Fibroblast of gingiva (primary cell): ENCODE measurements around the gene COBLL1.
A peak's percentile ranks its signal among the peaks of the same experiment; 100 is the strongest.

Experiments used
- DNase-seq: peaks from one replicate; pipeline ENCODE4 v3.0.0-alpha.2; 2011; ENCODE audit warnings: low read depth

COBLL1 gene

DNA sequence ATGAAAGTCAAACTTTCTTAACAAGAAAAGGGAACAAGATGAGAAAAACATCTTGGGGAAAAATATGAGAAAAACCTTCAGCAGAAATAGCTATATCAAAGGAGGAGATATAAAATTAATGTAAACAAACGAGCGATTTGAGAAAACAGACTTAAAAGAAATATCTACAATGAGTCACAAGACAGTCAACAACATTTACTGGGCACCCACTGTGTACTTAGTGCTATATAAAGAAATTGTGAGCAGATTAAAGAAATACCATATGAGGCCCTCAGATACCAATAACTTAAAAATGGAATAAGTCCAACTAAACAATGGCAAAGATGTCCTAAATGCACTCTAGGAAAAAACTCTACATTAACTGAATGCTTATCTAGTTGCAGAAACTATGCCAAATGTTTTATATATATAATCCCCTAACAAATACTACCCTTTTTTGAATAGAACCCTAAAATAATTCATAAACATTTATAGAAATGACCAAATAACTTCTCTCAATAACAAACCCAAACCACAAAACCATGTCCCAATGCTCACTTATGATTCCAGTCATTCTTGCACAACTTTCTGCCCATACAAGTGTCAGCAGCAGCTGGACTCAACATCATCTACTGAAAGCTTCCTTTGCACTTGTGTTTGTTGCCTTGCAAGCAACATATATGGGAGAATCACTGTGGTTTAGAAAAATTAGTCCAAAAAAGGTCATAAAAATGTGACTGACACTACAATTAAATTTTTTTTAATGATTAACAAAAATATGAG lies 83.5 kb downstream of the COBLL1 start:
- DNase-seq: peak; percentile 83

DNA sequence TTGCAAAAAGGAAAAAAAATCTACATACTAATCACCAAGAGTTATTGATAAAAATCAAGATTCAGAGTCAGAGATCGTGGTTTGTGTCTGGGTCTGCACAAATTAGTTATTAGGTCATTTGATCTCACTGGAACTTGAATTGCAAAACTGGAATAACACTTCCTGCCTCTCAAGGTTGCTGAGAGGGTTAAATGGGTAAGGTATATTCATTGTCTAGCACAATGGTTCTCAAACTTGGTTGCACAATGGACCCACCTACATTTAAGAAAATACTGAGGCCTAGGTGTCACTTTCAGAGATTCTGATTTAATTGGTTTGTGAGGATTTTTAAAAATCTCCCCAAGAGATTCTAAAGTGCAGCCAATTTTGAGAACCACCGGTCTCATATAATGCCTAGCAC lies 84.8 kb downstream of the COBLL1 start:
- DNase-seq: no peak

DNA sequence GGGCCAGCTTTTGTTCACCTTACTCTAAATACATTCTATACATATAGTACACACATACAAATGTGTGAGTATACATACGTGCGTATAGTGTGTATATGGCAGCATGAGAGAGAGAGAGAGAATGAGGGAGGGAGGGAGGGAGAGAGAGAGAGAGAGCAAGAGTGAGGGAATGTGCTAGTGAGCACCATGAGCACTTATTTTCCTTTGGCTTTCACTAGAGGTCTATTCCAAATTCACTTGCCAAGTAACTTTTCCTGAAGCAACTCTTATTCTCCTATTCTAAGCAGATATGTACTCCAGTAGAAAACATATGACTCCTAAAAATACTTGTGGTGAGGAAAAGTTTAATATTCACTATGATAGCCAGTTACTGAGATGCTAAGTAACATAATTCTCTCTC lies 85.7 kb downstream of the COBLL1 start:
- no peak for DNase-seq

DNA sequence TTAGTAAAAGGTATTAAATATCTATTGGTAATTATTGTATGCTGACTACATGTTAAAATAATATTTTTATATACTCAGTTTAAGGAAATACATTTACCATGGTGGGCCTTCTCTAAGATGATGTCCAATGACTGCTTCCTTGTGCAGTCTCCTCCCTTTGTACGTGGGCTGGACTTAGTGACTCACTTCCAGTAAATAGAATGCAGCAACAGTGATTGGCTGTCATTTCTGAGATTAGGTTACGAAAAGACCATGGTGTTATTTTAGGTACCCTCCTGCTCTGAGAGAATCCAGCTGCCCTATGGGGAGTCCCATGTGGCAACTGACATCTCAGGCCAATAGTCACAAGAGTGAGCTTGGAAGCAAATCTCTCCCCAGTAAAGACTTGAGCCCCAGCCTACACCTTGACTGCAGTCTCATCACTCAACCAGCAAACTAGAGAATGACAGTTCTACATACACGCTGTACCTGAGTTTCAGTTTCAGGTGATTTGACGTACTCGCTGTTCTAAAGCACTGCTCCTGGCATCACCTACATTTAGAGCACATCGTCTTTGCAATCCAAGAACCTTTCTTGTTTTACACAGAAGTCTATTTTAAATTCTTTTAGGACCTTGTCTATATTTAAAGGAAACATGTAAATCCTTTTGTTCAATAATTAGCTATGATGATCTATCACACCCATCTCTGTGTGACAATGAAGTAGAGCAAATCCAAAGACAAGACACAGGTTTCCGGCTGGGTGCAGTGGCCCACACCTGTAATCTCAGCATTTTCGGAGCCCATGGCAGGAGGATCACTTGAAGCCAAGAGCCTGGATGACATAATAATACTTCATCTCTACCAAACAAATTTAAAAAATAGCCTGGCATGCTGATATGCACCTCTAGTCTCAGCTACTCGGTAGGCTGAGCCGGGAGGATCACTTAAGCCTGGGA lies 87.2 kb downstream of the COBLL1 start:
- no peak for DNase-seq

DNA sequence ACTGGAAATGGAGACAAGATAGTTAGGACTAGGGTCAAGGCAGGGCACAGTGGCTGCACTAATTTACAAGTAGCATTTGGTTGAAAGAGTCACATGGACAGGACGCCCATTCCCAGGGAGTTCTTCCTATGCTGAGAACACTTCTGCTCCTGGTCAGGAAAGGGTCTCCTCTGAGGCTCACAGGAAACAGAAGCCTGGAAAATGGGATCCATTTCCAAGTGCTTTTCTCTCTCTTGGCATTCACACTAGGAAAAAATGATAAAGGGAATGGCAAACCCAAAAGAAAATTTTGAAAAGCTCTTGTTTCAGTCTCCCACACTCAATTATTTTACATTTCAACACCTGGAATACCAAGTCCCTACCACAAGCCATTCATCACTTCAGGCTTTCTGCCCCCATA lies 88.7 kb downstream of the COBLL1 start:
- no peak for DNase-seq

DNA sequence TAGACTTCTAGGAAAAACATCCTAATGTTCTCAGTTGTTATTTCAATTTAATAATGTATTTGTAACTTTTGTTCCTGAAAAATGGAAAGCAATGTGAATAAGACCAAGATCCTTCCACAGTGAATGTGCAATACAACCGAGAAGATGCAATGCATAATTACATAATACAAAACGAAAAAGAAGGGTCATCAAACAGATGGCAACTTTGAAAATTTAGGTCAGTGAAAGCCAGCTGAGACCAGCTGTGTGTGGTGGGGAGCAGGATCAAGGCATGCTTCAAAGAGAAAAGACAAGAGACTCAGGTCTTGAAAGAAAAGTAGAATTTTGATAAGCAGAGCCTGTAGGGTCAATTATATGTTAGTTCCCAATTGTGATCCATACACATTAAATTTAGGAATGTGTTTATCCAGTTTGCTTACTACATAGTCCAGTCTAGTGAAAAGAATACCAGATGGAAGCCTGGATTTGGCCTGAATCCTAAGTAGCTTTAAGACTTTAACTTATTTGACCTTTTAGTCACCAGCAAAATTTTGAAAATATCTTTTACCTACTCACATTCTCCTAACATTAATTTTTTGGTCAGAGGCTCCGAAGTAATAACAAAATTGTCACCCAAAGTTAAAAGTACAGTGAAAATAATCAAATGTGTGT lies 93.7 kb downstream of the COBLL1 start:
- DNase-seq: no peak

DNA sequence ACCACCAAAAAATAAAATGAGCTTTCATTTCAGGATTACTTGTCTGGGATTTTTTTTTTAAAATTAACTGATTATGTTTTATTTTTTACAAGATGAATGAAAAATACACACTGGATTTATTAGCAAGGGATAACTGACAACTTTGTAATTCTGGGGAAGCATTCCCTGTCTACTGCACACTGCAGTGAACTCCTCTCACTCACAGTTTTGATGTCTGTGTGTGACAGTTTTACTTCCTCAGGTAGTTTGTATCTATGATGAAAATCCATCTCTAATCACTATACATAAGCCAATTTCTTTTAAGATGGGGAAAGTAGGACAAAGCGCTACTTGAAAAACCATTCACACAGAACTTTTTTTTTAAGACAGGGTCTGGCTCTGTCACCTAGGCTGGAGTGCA lies 94.5 kb downstream of the COBLL1 start:
- DNase-seq: no peak

DNA sequence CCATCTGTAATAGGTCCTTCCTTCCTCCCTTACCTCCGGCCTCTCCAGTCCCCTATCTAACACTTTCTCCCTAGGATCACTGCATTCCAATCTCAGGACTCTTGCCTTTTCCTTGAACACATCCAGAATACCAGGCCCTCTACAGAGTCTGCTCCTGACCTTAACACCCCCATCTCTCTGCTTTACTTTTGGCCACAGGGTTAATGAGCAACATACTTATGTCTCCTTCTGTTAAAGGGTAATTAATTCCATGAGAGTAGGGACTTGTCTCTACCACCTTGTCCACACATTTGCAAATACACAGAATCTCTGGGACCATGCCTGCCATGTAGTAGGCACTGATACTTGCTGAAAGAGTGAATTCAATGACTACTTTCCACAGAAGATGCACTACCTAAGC lies 94.9 kb downstream of the COBLL1 start:
- DNase-seq: no peak

DNA sequence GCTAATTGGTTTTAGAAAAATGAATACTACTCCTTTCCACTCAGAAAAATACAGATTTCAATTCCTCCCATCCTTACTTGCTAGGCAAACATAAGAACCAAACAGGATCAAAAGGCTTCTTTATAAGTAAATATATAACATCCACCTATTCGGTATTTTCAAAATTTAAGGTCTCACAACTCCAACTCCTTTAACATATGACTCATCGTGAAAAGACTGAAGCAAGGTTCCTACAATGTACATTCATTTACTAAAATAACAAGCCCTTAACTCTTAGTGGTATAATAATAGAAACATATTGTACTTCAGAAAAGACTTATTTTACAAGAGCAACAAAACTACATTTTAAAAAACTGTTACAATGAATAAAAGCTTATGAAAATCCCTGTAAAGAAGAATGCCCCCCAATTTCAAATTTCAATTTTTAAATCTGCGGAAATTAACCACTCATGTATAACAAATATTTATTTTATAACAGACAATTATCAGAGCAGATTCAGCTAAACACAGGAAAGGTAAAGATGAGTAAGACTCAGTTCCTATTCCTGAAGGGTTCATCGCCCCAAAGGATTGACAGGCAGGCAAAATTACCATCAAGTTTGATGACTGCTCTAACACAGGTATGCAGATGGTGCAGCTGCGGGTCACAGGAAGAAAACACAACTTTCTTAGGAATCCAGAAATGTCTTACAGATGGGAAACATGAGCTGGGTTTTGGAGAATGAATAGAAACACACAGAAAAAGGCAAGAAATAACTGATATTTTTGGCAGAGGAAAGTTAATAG lies 96.4 kb downstream of the COBLL1 start:
- DNase-seq: no peak

DNA sequence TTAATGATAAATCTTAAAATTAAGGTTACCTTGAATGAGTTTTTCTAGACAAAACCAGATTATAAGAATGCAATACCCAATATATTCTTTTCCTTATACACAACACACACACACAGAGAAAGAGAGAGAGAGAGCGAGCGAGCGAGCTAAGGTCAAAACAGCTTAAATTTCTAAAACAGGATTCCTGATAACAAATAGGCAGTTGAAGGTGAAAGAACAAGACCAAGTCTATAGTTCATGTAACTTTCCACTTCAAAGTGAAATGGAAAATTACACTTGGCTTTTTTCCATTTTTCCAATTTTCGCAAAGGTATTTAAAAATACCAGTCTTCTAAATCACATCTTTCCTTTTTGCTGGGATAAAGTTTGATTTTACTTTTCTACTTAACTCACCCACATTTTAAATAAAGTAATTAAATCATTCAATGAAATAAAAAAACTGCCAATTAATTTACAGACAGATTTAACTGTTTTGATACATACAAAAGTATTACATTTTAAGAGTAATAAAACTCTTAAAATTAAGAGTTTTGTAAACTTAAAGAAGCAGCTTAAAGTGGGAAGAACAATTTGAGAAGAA lies 98.8 kb downstream of the COBLL1 start:
- no peak for DNase-seq

DNA sequence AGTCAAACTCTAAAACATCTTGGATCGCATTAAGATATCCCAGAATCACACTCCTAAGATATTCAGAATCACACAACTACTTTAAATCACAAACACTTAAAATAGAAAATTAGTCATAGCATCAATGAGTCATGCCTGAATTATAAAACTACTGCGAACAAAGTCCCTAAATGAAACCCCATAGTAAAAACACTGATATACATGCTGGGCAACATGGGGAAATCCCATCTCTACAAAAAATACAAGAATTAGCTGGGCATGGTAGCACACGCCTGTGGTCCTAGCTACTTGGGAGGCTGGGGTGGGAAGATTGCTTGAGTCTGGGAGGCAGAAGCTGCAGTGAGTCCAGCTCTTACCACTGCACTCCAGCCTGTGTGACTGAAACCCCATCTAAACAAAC lies 101.7 kb downstream of the COBLL1 start:
- DNase-seq: peak; percentile 29

DNA sequence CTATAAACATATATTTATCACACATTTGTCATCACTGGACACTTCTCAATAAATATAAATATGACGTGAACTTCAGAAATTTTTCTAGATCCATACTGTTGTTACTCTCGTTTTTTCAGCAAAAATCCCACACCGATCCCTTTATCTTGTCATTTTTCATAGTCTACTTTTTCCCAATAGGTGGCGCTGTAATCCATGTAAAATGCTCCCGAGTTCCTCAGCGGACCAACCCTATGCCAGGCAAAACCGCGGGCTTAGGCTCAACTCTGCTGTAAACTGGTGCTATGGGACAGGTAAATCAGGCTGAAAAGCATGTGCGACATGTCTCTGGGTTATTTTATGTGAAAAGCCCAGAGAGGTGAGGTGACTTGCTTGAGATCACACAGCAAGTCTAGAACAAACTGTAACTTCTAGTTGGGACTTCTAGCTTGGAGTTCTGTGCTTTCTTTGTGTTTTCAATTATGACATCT lies 104.0 kb downstream of the COBLL1 start:
- peak; percentile 50 for DNase-seq

DNA sequence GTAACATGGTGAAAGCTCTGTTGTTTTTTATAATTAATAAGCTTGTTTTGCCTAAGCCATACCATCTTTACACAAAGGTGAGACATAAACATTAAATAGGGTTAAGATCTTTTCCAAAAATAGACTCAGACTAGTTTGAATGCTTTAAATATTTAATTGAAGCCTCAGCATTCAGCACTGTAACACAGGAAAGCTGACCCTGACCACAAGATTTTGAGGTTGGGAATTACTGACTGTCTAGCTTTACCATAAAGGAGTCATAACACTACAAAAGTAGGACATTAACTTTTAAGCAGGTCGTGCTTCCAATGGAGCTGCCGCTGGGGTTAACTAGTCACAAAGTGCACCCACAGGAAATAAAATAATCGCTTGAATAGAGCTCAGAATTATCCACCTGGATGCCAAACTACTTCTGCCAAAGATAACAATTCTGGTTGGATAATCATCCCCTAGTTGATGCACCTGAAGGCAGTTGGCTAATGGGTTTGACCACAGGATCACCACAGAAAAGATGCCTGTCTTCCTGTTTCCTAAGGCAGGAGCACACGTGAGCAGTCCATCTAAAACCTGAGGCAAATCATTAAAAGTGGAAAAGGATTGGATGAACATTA lies 106.2 kb downstream of the COBLL1 start:
- no peak for DNase-seq

DNA sequence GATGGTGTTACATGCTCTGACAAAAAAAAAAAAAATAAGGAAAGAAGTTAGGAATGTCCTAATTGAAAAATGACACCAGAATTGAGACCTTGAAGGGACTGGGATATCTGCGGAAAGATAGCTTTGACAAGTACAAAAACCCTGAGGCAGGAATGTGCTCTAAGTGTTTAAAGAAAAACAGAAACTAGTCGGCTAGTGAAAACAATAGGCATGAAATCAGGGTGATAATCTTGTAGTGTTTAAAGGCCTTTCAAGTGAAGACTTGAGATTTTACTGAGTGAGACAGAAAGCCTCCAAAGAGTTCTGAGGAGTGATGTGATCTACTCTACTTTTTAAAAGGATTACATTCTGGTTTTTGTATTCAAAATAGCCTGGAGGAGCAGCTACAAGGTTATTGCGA lies 107.4 kb downstream of the COBLL1 start:
- DNase-seq: no peak

DNA sequence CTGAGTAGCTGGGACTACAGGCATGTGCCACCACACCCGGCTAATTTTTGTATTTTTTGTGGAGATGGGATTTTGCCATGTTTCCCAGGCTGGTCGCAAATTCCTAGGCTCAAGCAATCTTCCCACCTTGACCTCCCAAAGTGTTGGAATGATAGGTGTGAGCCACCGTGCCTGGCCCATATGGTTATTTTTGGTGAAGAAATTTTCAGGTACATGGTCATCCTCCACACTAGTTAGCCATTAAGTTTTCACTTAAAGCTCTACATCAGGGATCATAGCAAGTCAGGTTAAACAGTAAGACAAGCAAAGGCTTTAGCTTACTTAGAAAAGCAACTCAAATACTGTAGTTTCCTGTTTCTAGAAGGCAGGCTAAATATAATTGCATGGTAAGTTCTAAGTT lies 116.1 kb downstream of the COBLL1 start:
- DNase-seq: no peak

DNA sequence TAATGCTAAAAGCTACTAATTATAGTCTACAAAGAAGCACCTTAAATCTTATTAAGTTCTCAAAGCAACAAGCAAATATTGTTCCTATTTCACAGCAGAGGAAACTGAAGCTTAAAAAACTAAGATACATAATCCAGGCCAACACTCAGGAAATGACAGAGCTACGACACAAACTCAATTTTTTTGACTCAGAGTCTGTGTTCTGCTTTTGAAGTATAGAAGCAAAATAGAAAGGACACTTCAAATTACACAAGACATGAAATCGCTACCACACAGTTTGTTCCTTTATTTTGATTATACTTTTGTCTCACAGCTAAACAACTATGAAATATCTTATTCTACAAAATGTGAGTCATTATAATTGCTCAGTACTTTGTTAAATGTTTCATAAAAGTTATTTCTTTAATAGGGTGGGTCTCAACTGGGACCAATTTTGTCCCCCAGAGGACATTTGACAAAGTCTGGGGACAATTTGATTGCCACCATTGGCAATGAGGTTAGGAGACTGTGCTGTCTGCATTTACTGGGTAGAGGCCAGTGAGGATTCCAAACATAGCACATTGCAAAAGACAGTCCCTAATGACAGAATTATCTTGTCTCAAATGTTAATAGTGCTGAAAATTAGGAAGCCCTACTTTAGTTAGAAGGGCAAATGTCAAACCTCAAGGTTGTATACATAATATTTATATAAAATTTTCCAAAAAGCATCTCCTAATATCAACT lies 118.8 kb downstream of the COBLL1 start:
- DNase-seq: no peak

DNA sequence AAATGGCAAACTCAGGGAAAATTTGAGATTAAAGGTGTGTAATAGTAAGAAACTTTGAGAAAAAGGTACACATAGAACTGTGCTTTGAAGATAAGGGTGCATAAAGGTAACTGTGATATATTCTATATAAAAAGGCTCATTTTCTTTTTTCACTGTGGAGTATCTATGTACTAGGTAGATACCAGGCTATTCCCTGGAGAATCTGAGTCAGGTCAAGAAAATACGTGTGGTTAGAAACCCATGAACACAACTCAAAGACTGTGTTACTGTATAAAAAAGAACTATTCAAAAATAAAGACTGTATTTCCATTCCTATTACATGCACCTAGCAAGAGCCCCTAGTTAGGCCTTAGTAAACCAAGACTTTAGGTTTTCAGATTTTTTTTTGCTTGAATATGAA lies 120.2 kb downstream of the COBLL1 start:
- DNase-seq: no peak

DNA sequence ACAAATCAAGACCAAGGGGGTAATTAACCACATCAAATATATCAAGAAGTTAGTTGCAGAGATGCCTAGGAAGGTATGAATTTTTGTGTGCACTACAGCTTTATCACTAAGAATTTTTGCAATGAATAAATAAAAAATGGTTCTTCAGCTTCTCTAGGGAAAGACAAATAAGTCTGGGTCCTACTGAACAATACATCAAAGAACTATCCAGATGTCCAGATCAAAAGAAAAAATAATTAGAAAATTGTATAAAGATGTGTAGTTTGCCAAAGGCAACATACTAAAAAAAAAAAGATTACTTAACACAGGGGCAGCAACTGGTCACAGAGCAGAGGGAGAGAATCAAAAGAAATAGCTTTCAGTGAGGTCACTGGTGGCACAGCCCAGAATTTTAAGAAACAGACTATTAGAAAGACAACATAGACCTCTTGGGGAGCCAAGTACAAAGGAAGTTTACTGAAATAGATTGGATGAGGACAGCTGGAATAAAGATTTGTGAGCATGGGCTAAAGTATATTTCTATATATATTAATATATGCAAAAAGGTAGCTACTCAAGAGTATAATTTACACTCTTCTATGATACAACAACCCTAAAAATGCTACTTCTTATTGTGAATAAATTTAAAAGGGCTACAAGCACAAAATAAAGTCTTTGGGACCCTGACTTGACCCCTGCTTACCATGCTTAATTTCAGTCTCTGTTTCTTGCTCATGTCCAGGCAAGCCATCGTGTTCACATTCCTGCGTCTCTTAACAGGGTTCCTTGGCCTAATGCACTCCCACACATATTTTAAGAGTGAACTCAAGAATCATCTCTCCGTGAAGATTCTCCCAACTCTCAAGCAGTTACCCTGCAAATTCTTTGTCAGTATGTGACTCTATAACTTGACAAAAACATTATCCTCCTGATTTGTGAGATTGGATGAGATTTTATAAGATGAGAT lies 121.4 kb downstream of the COBLL1 start:
- DNase-seq: no peak
